Activated CD4-positive, alpha-beta T cell treated with anti-CD3 and anti-CD28 coated beads, Interleukin-2, amount 10 ng/mL, durations not matched to agents 7 days and 5 days (primary cell): Measurements from ENCODE around the gene SLPI. TPM values are rescaled to one million over a fixed set of nuclear protein-coding genes. Genes with fewer than 3 reads are reported as not detected.
A peak's percentile ranks its signal among the peaks of the same experiment; 100 is the strongest.

Experiments used
- CTCF ChIA-PET: fragments of 350-600 bp; sonication (Branson Sonifier 250); formaldehyde crosslinking; loops from one replicate; lab custom pipeline; 2021; ENCODE audit warnings: antibody characterized with exemption; lab: Charles Lee
- POLR2A ChIA-PET: fragments of 350-600 bp; sonication (Branson Sonifier 250); formaldehyde crosslinking; loops from one replicate; lab custom pipeline; 2021; ENCODE audit warnings: antibody characterized with exemption; lab: Charles Lee
- DNase-seq: peaks from one replicate; pipeline ENCODE4 v3.0.0-alpha.2; 2020
- H3K27ac Mint-ChIP-seq: one replicate; pipeline ENCODE4 v1.8.0; 2021; ENCODE audit warnings: mild to moderate bottlenecking, moderate library complexity, mixed read lengths
- H3K27me3 Mint-ChIP-seq: one replicate; pipeline ENCODE4 v1.8.0; 2021; ENCODE audit warnings: mixed read lengths
- H3K36me3 Mint-ChIP-seq: one replicate; pipeline ENCODE4 v1.8.0; 2021; ENCODE audit warnings: low read depth, mixed read lengths
- H3K4me1 Mint-ChIP-seq: one replicate; pipeline ENCODE4 v1.8.0; 2021; ENCODE audit warnings: mixed read lengths
- H3K4me3 Mint-ChIP-seq: one replicate; pipeline ENCODE4 v1.8.0; 2021; ENCODE audit warnings: mild to moderate bottlenecking, moderate library complexity, mixed read lengths
- H3K9me3 Mint-ChIP-seq: one replicate; pipeline ENCODE4 v1.8.0; 2021; ENCODE audit warnings: mixed read lengths
- total RNA-seq, 2 experiments: library from RNA; stranded (reverse); gene quantifications; one replicate each; pipeline ENCODE4 v1.2.3, GENCODE V29; 2021

Gene SLPI
- total RNA-seq, 2 experiments from 2014 or later = 0.37 TPM; not detected in 1

- Mint-ChIP-seq H3K9me3 (no peaks in the 10 kb centered on the region), H3K27ac (no peak overlapping the region), H3K27me3 (peaks cover 39% of the 10 kb centered on the region), H3K36me3 (no peaks in the 10 kb centered on the region), H3K4me3 (no peak overlapping the region), H3K4me1 (peaks cover 13% of the 10 kb centered on the region)
- no peak for DNase-seq
- CTCF ChIA-PET = interaction anchor here (0.6 to 5.7 kb wide), 16 partner anchors 11 to 1352 kb away, joined by 3 to 73 read pairs (median 4); partner anchors contain the start of gene ZSWIM1
- POLR2A ChIA-PET = no interaction called here
Measured at GRCh38 chr20:45291526-45291925, 37.2 kb upstream of the SLPI start.

- POLR2A ChIA-PET = no interaction called here
- DNase-seq = peak; percentile 68
- no peak overlapping the region for H3K4me3 Mint-ChIP-seq
Measured at GRCh38 chr20:45290677-45291355, 36.5 kb upstream of the SLPI start.

GRCh38 chr20:45289942-45290676 lies 35.7 kb upstream of the SLPI start:
- Mint-ChIP-seq H3K4me3 (no peak overlapping the region), H3K27ac (no peak overlapping the region), H3K4me1 (peaks cover 13% of the 10 kb centered on the region), H3K27me3 (peaks cover 36% of the 10 kb centered on the region), H3K9me3 (no peaks in the 10 kb centered on the region), H3K36me3 (no peaks in the 10 kb centered on the region)
- CTCF ChIA-PET = interaction anchor here (0.6 to 5.7 kb wide), 16 partner anchors 10 to 607 kb away, joined by 3 to 73 read pairs (median 4); no protein-coding TSS in a partner anchor
- POLR2A ChIA-PET = no interaction called here
- no peak for DNase-seq

More at GRCh38 chr20:45290677-45291355, 36.5 kb upstream of the SLPI start:
- Mint-ChIP-seq H3K4me1 (peaks cover 13% of the 10 kb centered on the region), H3K27ac (no peak overlapping the region), H3K27me3 (peaks cover 36% of the 10 kb centered on the region), H3K9me3 (no peaks in the 10 kb centered on the region), H3K36me3 (no peaks in the 10 kb centered on the region)
- CTCF ChIA-PET = interaction anchor here (0.6 to 5.7 kb wide), 19 partner anchors 10 to 1351 kb away, joined by 3 to 73 read pairs (median 4); partner anchors contain the start of gene ZSWIM1

- DNase-seq = no peak
- ChIA-PET CTCF (no interaction called here), POLR2A (no interaction called here)
- H3K4me1 Mint-ChIP-seq = peaks cover 10% of the 10 kb centered on the region
- H3K36me3 Mint-ChIP-seq = no peaks in the 10 kb centered on the region
- no peaks in the 10 kb centered on the region for H3K9me3 Mint-ChIP-seq
- peaks cover 26% of the 10 kb centered on the region for H3K27me3 Mint-ChIP-seq
- H3K27ac Mint-ChIP-seq = no peak overlapping the region
- H3K4me3 Mint-ChIP-seq = no peak overlapping the region
Measured at GRCh38 chr20:45288860-45289259, 34.5 kb upstream of the SLPI start.

- no peaks in the 10 kb centered on the region for H3K36me3 Mint-ChIP-seq
- POLR2A ChIA-PET = no interaction called here
- H3K9me3 Mint-ChIP-seq = no peaks in the 10 kb centered on the region
- CTCF ChIA-PET = interaction anchor here (0.6 kb wide), 2 partner anchors 32 to 503 kb away, joined by 4 read pairs; partner anchors contain the start of gene WFDC3
- H3K4me1 Mint-ChIP-seq = peaks cover 7% of the 10 kb centered on the region
- DNase-seq = no peak
- no peak overlapping the region for H3K4me3 Mint-ChIP-seq
- H3K27ac Mint-ChIP-seq = no peak overlapping the region
- peaks cover 23% of the 10 kb centered on the region for H3K27me3 Mint-ChIP-seq
Measured at GRCh38 chr20:45288376-45288775, 34.0 kb upstream of the SLPI start.

GRCh38 chr20:45283551-45284057 lies 29.2 kb upstream of the SLPI start:
- no peak overlapping the region for H3K4me3 Mint-ChIP-seq
- H3K36me3 Mint-ChIP-seq = no peaks in the 10 kb centered on the region
- H3K27ac Mint-ChIP-seq = no peak overlapping the region
- H3K4me1 Mint-ChIP-seq = peaks cover 2% of the 10 kb centered on the region
- CTCF ChIA-PET = interaction anchor here (1.4 kb wide), 2 partner anchors 10 to 91 kb away, joined by 4 to 7 read pairs; no protein-coding TSS in a partner anchor
- no peaks in the 10 kb centered on the region for H3K9me3 Mint-ChIP-seq
- no peak for DNase-seq
- POLR2A ChIA-PET = no interaction called here
- peaks cover 18% of the 10 kb centered on the region for H3K27me3 Mint-ChIP-seq

- POLR2A ChIA-PET = no interaction called here
- peaks cover 18% of the 10 kb centered on the region for H3K27me3 Mint-ChIP-seq
- H3K36me3 Mint-ChIP-seq = no peaks in the 10 kb centered on the region
- no peak for DNase-seq
- no peak overlapping the region for H3K4me3 Mint-ChIP-seq
- H3K9me3 Mint-ChIP-seq = no peaks in the 10 kb centered on the region
- H3K4me1 Mint-ChIP-seq = peaks cover 2% of the 10 kb centered on the region
- H3K27ac Mint-ChIP-seq = no peak overlapping the region
- CTCF ChIA-PET = interaction anchor here (0.8 to 1.4 kb wide), 3 partner anchors 11 to 90 kb away, joined by 3 to 7 read pairs (median 4); no protein-coding TSS in a partner anchor
Measured at GRCh38 chr20:45282700-45283550, 28.6 kb upstream of the SLPI start.

GRCh38 chr20:45279992-45280391 lies 25.6 kb upstream of the SLPI start:
- H3K27ac Mint-ChIP-seq = no peak overlapping the region
- POLR2A ChIA-PET = no interaction called here

GRCh38 chr20:45275338-45275737 lies 21.0 kb upstream of the SLPI start:
- ChIA-PET CTCF (no interaction called here), POLR2A (no interaction called here)
- peaks cover 42% of the 10 kb centered on the region for H3K27me3 Mint-ChIP-seq
- no peak overlapping the region for H3K4me3 Mint-ChIP-seq
- H3K36me3 Mint-ChIP-seq = no peaks in the 10 kb centered on the region
- H3K9me3 Mint-ChIP-seq = no peaks in the 10 kb centered on the region
- no peak for DNase-seq
- H3K4me1 Mint-ChIP-seq = no peaks in the 10 kb centered on the region
- H3K27ac Mint-ChIP-seq = no peak overlapping the region

More at GRCh38 chr20:45279992-45280391, 25.6 kb upstream of the SLPI start:
- Mint-ChIP-seq H3K27me3 (peaks cover 28% of the 10 kb centered on the region), H3K4me1 (peaks cover 2% of the 10 kb centered on the region), H3K36me3 (no peaks in the 10 kb centered on the region), H3K9me3 (no peaks in the 10 kb centered on the region), H3K4me3 (no peak overlapping the region)
- no peak for DNase-seq
- CTCF ChIA-PET = interaction anchor here (0.8 to 2.1 kb wide), 2 partner anchors 11 to 14 kb away, joined by 3 to 9 read pairs; no protein-coding TSS in a partner anchor

GRCh38 chr20:45269754-45270270 lies 15.4 kb upstream of the SLPI start:
- Mint-ChIP-seq H3K27me3 (peaks cover 51% of the 10 kb centered on the region), H3K36me3 (no peaks in the 10 kb centered on the region), H3K4me1 (no peaks in the 10 kb centered on the region), H3K9me3 (no peaks in the 10 kb centered on the region), H3K27ac (no peak overlapping the region), H3K4me3 (no peak overlapping the region)
- POLR2A ChIA-PET = no interaction called here
- CTCF ChIA-PET = interaction anchor here (1.1 kb wide), 1 partner anchor 21 kb away, joined by 5 read pairs; no protein-coding TSS in a partner anchor
- no peak for DNase-seq

- Mint-ChIP-seq H3K4me1 (no peaks in the 10 kb centered on the region), H3K27me3 (peaks cover 52% of the 10 kb centered on the region), H3K27ac (no peak overlapping the region), H3K9me3 (no peaks in the 10 kb centered on the region), H3K36me3 (no peaks in the 10 kb centered on the region), H3K4me3 (no peak overlapping the region)
- DNase-seq = no peak
- CTCF ChIA-PET = interaction anchor here (1.1 to 1.2 kb wide), 2 partner anchors 22 to 25 kb away, joined by 3 to 5 read pairs; no protein-coding TSS in a partner anchor
- POLR2A ChIA-PET = no interaction called here
Measured at GRCh38 chr20:45269056-45269455, 14.7 kb upstream of the SLPI start.

- POLR2A ChIA-PET = no interaction called here
- peaks cover 49% of the 10 kb centered on the region for H3K27me3 Mint-ChIP-seq
- no peak overlapping the region for H3K4me3 Mint-ChIP-seq
- H3K9me3 Mint-ChIP-seq = no peaks in the 10 kb centered on the region
- no peaks in the 10 kb centered on the region for H3K36me3 Mint-ChIP-seq
- no peak for DNase-seq
- no peaks in the 10 kb centered on the region for H3K4me1 Mint-ChIP-seq
- H3K27ac Mint-ChIP-seq = no peak overlapping the region
- CTCF ChIA-PET = interaction anchor here (1.1 to 1.2 kb wide), 2 partner anchors 22 to 26 kb away, joined by 3 to 5 read pairs; no protein-coding TSS in a partner anchor
Measured at GRCh38 chr20:45268531-45268930, 14.2 kb upstream of the SLPI start.
